Neural cell (in vitro differentiated cells): ENCODE measurements around the gene FCRL4. TPM values are rescaled to one million over a fixed set of nuclear protein-coding genes. Genes with fewer than 3 reads are reported as not detected.

Experiments
- H2AFZ ChIP-seq: fragments of 200-600, 300-800 bp; sonication (generic), shearing (Covaris generic); 2 replicates; pipeline ENCODE4 v1.6.0; 2014; ENCODE audit warnings: low read depth, mild to moderate bottlenecking, antibody characterized with exemption, low read length, moderate library complexity
- H3F3A ChIP-seq: fragments of 200-600 bp; shearing (Covaris generic); 2 replicates; pipeline ENCODE4 v1.6.1; 2016; ENCODE audit warnings: mild to moderate bottlenecking, moderate library complexity, mixed read lengths, antibody characterized with exemption, low read length; ENCODE audit not compliant: insufficient read depth, poor library complexity, severe bottlenecking
- H3K27ac ChIP-seq: fragments of 200-600, 300-800 bp; sonication (generic), shearing (Covaris generic); 2 replicates; pipeline ENCODE4 v1.5.1; 2014; ENCODE audit warnings: mild to moderate bottlenecking, low read length, moderate library complexity
- H3K27me3 ChIP-seq: fragments of 300-800, 200-600 bp; sonication (generic), shearing (Covaris generic); 2 replicates; pipeline ENCODE4 v1.6.0; 2014; ENCODE audit warnings: mild to moderate bottlenecking, low read depth, low read length, moderate library complexity; ENCODE audit not compliant: insufficient read depth
- H3K36me3 ChIP-seq: fragments of 300-800, 200-600 bp; sonication (generic), shearing (Covaris generic); 2 replicates; pipeline ENCODE4 v1.5.1; 2014; ENCODE audit warnings: mild to moderate bottlenecking, antibody characterized with exemption, low read length, moderate library complexity; ENCODE audit not compliant: insufficient read depth
- H3K4me2 ChIP-seq: fragments of 300-800, 200-600 bp; sonication (generic), shearing (Covaris generic); 2 replicates; pipeline ENCODE4 v1.6.0; 2014; ENCODE audit warnings: mild to moderate bottlenecking, low read length
- H3K4me3 ChIP-seq: fragments of 300-800, 200-600 bp; sonication (generic), shearing (Covaris generic); 2 replicates; pipeline ENCODE4 v1.5.1; 2014; ENCODE audit warnings: mild to moderate bottlenecking, low read length, moderate library complexity
- H3K79me2 ChIP-seq: fragments of 200-600 bp; shearing (Covaris generic); replicated peaks from 2 replicates; pipeline ENCODE4 v1.6.0; 2014; ENCODE audit warnings: mild to moderate bottlenecking, low read length, moderate library complexity; ENCODE audit not compliant: insufficient read depth
- H3K9ac ChIP-seq: fragments of 300-800, 200-600 bp; sonication (generic), shearing (Covaris generic); 2 replicates; pipeline ENCODE4 v1.6.1; 2016; ENCODE audit warnings: mild to moderate bottlenecking, low read length, mixed read lengths
- H3K9me2 ChIP-seq: fragments of 200-600 bp; shearing (Covaris generic); 2 replicates; pipeline ENCODE4 v1.6.1; 2016; ENCODE audit warnings: mild to moderate bottlenecking, low read length, mixed read lengths; ENCODE audit not compliant: insufficient read depth
- H3K9me3 ChIP-seq: fragments of 200-600, 300-800 bp; sonication (generic), shearing (Covaris generic); 2 replicates; pipeline ENCODE4 v1.6.1; 2016; ENCODE audit warnings: mild to moderate bottlenecking, mixed run types, low read length, moderate library complexity, mixed read lengths
- H4K20me1 ChIP-seq: fragments of 200-600 bp; shearing (Covaris generic); 2 replicates; pipeline ENCODE4 v1.6.1; 2016; ENCODE audit warnings: mild to moderate bottlenecking, mixed run types; ENCODE audit not compliant: insufficient read depth
- CTCF ChIP-seq: fragments of 450-650 bp; IDR thresholded peaks from 2 replicates; pipeline ENCODE4 v1.5.1; 2014; ENCODE audit warnings: antibody characterized with exemption, mild to moderate bottlenecking, moderate library complexity; ENCODE audit not compliant: poor library complexity, severe bottlenecking
- EP300 ChIP-seq: fragments of 450-650 bp; conservative IDR thresholded peaks from 2 replicates; pipeline ENCODE4 v1.6.1; 2014; ENCODE audit warnings: antibody characterized with exemption, mild to moderate bottlenecking, moderate library complexity; ENCODE audit not compliant: poor library complexity, severe bottlenecking
- EZH2 ChIP-seq: fragments of 200-600, 300-800 bp; shearing (Covaris generic), sonication (generic); IDR thresholded peaks from 2 replicates; pipeline ENCODE4 v1.6.1; 2014; ENCODE audit warnings: antibody characterized with exemption, low read length, borderline replicate concordance, mild to moderate bottlenecking; ENCODE audit not compliant: insufficient read depth, poor library complexity, severe bottlenecking
- MXI1 ChIP-seq: fragments of 450-650 bp; conservative IDR thresholded peaks from 2 replicates; pipeline ENCODE4 v1.6.1; 2014; ENCODE audit warnings: antibody characterized with exemption, mild to moderate bottlenecking; ENCODE audit not compliant: poor library complexity, severe bottlenecking
- POLR2AphosphoS5 ChIP-seq: IDR thresholded peaks from 2 replicates; pipeline ENCODE4 v1.6.1; 2012
- RAD21 ChIP-seq: fragments of 450-650 bp; conservative IDR thresholded peaks from 2 replicates; pipeline ENCODE4 v1.6.1; 2014; ENCODE audit warnings: antibody characterized with exemption, mild to moderate bottlenecking, moderate library complexity
- REST ChIP-seq: IDR thresholded peaks from 2 replicates; pipeline ENCODE4 v1.6.1; 2012; ENCODE audit warnings: borderline replicate concordance
- SMC3 ChIP-seq: fragments of 450-650 bp; conservative IDR thresholded peaks from 2 replicates; pipeline ENCODE4 v1.6.1; 2014; ENCODE audit warnings: antibody characterized with exemption, mild to moderate bottlenecking, moderate library complexity; ENCODE audit not compliant: poor library complexity
- TAF1 ChIP-seq: IDR thresholded peaks from 2 replicates; pipeline ENCODE4 v1.6.1; 2012; ENCODE audit warnings: low read depth
- polyA plus RNA-seq: library from polyadenylated mRNA; depleted of rRNA; stranded (reverse); fragments of >200 nt; gene quantifications from 2 replicates; pipeline ENCODE4 v1.2.3, GENCODE V29; 2014

The FCRL4 gene
- polyA plus RNA-seq, 1 donor from 2014 or later, result not detected

DNA sequence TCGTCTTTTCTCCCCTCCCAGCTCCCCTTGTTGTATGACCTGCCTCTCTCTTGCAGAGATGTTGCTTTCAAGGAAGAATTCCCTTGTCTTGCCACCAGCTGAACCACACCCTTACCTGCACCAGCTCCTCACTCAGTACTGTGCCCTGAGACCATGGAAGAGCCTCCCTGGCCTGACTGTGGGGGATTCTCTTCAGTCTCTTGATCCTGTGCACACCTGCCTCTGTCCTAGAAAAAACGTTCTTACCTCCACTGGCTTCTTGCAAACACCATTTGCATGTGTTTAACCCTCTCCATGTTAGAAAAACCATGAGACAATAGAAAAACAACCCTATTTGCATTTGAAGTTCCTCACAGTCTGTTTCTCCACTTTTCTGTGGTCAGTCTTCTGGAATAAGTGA, 43.3 kb upstream of the FCRL4 start:
- TF ChIP-seq REST (no peak), CTCF (no peak), SMC3 (no peak), POLR2AphosphoS5 (no peak), MXI1 (no peak), EP300 (no peak), EZH2 (no peak)
- no peaks in the 10 kb centered on the region for H3K36me3 ChIP-seq

GRCh38 chr1:157639800-157640199, 41.9 kb upstream of the FCRL4 start:
- H3K36me3 ChIP-seq, result no peaks in the 10 kb centered on the region
- no peaks in the 10 kb centered on the region for H4K20me1 ChIP-seq
- no peak for TF ChIP-seq CTCF
- TF ChIP-seq MXI1, result no peak
- TF ChIP-seq EZH2, result no peak
- no peak for TF ChIP-seq RAD21
- no peak for TF ChIP-seq SMC3
- TF ChIP-seq POLR2AphosphoS5, result no peak
- TF ChIP-seq TAF1, result no peak
- TF ChIP-seq EP300, result no peak
- no peak for TF ChIP-seq REST

More for the DNA sequence above, 43.3 kb upstream of the FCRL4 start:
- Histone ChIP-seq H3K4me2 (no peak overlapping the region), H3K9me3 (no peaks in the 10 kb centered on the region), H2AFZ (no peak overlapping the region), H3K27ac (no peak overlapping the region), H3K27me3 (no peaks in the 10 kb centered on the region), H3K9me2 (no peaks in the 10 kb centered on the region), H3F3A (no peaks in the 10 kb centered on the region), H3K79me2 (no peaks in the 10 kb centered on the region), H4K20me1 (no peaks in the 10 kb centered on the region), H3K9ac (no peak overlapping the region), H3K4me3 (no peak overlapping the region)

More at GRCh38 chr1:157639800-157640199, 41.9 kb upstream of the FCRL4 start:
- Histone ChIP-seq H3K9me3 (no peaks in the 10 kb centered on the region), H3K4me2 (no peak overlapping the region), H2AFZ (no peak overlapping the region), H3K27ac (no peak overlapping the region), H3K4me3 (no peak overlapping the region), H3K9me2 (no peaks in the 10 kb centered on the region), H3F3A (no peaks in the 10 kb centered on the region), H3K27me3 (no peaks in the 10 kb centered on the region), H3K79me2 (no peaks in the 10 kb centered on the region), H3K9ac (no peak overlapping the region)
